ENCODE measurements around the gene DAB2IP.

DNA sequence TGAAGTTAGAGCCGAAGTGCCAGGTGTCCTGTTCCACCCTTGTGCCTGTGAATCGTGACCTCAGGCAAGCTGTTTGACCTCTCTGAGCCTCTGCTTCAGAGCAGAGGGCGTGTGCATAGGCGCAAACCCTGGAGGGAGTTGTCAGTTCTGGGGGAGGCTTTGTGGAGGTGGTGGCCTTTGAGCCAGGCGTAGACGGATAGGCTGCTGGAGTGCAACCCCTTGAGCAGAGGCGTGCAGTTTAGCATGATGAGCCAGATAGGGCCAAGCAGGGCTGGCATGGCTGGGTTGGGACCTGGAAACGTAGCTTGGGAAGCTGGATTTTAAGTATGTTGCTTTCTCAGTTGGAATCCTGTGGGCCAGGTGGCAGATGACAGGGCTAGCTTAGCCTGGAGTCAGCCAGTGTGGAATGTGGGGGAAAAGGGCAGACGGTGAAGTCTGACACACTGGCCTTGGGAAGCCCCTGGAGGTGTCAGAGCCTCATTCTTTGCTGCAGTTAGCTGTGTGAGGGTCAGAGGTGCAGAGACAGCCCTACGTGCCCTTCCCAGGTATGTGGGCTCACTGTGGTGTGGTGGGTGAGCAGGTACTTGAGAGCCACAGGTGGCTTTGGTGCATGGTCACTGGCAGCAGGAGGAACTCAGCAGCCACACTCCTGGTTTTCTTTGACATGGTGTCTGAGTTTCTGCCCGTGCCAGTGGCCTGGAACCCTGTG, 93.4 kb downstream of the DAB2IP start:
- TF ChIP-seq SMC3 (IDR thresholded peaks at IDR 0.05; ENCODE audit: low read depth, low read length) (no peak), MAZ (IDR thresholded peaks at IDR 0.05; ENCODE audit: borderline replicate concordance, low read depth, low read length) (no peak), CEBPB (IDR thresholded peaks at IDR 0.05; ENCODE audit: low read depth, low read length) (no peak), MAFK (IDR thresholded peaks at IDR 0.05; ENCODE audit: low read depth, low read length) (no peak), RAD21 (IDR thresholded peaks at IDR 0.05; ENCODE audit: low read length) (no peak), MXI1 (IDR thresholded peaks at IDR 0.05; ENCODE audit: borderline replicate concordance, low read depth, low read length) (no peak; the same call in 1 of the 2 replicates), CHD1 (IDR thresholded peaks at IDR 0.05; ENCODE audit: low read depth, low read length) (no peak), NFE2L2 (IDR thresholded peaks at IDR 0.05; ENCODE audit: low read depth, low read length) (no peak), RFX5 (IDR thresholded peaks at IDR 0.05; ENCODE audit: low read depth, low read length) (no peak)
- TF ChIP-seq, protein P1, sequence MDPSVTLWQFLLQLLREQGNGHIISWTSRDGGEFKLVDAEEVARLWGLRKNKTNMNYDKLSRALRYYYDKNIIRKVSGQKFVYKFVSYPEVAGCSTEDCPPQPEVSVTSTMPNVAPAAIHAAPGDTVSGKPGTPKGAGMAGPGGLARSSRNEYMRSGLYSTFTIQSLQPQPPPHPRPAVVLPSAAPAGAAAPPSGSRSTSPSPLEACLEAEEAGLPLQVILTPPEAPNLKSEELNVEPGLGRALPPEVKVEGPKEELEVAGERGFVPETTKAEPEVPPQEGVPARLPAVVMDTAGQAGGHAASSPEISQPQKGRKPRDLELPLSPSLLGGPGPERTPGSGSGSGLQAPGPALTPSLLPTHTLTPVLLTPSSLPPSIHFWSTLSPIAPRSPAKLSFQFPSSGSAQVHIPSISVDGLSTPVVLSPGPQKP (IDR thresholded peaks at IDR 0.05; ENCODE audit: borderline replicate concordance, low read depth, low read length): no peak
- TF ChIP-seq, protein P2, sequence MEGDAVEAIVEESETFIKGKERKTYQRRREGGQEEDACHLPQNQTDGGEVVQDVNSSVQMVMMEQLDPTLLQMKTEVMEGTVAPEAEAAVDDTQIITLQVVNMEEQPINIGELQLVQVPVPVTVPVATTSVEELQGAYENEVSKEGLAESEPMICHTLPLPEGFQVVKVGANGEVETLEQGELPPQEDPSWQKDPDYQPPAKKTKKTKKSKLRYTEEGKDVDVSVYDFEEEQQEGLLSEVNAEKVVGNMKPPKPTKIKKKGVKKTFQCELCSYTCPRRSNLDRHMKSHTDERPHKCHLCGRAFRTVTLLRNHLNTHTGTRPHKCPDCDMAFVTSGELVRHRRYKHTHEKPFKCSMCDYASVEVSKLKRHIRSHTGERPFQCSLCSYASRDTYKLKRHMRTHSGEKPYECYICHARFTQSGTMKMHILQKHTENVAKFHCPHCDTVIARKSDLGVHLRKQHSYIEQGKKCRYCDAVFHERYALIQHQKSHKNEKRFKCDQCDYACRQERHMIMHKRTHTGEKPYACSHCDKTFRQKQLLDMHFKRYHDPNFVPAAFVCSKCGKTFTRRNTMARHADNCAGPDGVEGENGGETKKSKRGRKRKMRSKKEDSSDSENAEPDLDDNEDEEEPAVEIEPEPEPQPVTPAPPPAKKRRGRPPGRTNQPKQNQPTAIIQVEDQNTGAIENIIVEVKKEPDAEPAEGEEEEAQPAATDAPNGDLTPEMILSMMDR (conservative IDR thresholded peaks at IDR 0.05; ENCODE audit: low read depth, low read length): no peak
- TF ChIP-seq, protein P3, sequence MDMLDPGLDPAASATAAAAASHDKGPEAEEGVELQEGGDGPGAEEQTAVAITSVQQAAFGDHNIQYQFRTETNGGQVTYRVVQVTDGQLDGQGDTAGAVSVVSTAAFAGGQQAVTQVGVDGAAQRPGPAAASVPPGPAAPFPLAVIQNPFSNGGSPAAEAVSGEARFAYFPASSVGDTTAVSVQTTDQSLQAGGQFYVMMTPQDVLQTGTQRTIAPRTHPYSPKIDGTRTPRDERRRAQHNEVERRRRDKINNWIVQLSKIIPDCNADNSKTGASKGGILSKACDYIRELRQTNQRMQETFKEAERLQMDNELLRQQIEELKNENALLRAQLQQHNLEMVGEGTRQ (IDR thresholded peaks at IDR 0.05; ENCODE audit: low read depth, low read length): no peak
